Measurements from ENCODE around the gene AUH.

Gene AUH

GRCh38 chr9:91191411-91192380 lies 170.0 kb downstream of the AUH start:
- TF ChIP-seq ZBTB7A (IDR thresholded peaks at IDR 0.05; ENCODE audit: low read depth), result no peak
- TF ChIP-seq CEBPB (IDR thresholded peaks at IDR 0.05), result no peak
- no peak for TF ChIP-seq USF1 (IDR thresholded peaks at IDR 0.05)
- TF ChIP-seq TAF1 (IDR thresholded peaks at IDR 0.05; ENCODE audit: low read depth), result no peak
- TF ChIP-seq MAX (IDR thresholded peaks at IDR 0.05), result no peak
- no peak for TF ChIP-seq CREB1 (IDR thresholded peaks at IDR 0.05; ENCODE audit: low read depth)
- TF ChIP-seq RAD21 (IDR thresholded peaks at IDR 0.05; ENCODE audit: low read depth), result no peak
- TF ChIP-seq, protein P1, sequence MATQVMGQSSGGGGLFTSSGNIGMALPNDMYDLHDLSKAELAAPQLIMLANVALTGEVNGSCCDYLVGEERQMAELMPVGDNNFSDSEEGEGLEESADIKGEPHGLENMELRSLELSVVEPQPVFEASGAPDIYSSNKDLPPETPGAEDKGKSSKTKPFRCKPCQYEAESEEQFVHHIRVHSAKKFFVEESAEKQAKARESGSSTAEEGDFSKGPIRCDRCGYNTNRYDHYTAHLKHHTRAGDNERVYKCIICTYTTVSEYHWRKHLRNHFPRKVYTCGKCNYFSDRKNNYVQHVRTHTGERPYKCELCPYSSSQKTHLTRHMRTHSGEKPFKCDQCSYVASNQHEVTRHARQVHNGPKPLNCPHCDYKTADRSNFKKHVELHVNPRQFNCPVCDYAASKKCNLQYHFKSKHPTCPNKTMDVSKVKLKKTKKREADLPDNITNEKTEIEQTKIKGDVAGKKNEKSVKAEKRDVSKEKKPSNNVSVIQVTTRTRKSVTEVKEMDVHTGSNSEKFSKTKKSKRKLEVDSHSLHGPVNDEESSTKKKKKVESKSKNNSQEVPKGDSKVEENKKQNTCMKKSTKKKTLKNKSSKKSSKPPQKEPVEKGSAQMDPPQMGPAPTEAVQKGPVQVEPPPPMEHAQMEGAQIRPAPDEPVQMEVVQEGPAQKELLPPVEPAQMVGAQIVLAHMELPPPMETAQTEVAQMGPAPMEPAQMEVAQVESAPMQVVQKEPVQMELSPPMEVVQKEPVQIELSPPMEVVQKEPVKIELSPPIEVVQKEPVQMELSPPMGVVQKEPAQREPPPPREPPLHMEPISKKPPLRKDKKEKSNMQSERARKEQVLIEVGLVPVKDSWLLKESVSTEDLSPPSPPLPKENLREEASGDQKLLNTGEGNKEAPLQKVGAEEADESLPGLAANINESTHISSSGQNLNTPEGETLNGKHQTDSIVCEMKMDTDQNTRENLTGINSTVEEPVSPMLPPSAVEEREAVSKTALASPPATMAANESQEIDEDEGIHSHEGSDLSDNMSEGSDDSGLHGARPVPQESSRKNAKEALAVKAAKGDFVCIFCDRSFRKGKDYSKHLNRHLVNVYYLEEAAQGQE (IDR thresholded peaks at IDR 0.05; ENCODE audit: low read depth), result no peak
- TF ChIP-seq EGR1 (IDR thresholded peaks at IDR 0.05), result no peak
- TF ChIP-seq FOXM1 (IDR thresholded peaks at IDR 0.05; ENCODE audit: borderline replicate concordance, low read depth), result no peak
- no peak for TF ChIP-seq EP300 (IDR thresholded peaks at IDR 0.05; ENCODE audit: borderline replicate concordance)

- TF ChIP-seq ZBTB7A (IDR thresholded peaks at IDR 0.05; ENCODE audit: low read depth), result no peak
- no peak for TF ChIP-seq CREB1 (IDR thresholded peaks at IDR 0.05; ENCODE audit: low read depth)
- TF ChIP-seq, protein P1 (IDR thresholded peaks at IDR 0.05; ENCODE audit: low read depth), result no peak
- no peak for TF ChIP-seq TAF1 (IDR thresholded peaks at IDR 0.05; ENCODE audit: low read depth)
- no peak for TF ChIP-seq RAD21 (IDR thresholded peaks at IDR 0.05; ENCODE audit: low read depth)
- TF ChIP-seq NFIC (IDR thresholded peaks at IDR 0.05), result no peak
- no peak for TF ChIP-seq TCF12 (IDR thresholded peaks at IDR 0.05; ENCODE audit: low read depth)
- TF ChIP-seq FOXM1 (IDR thresholded peaks at IDR 0.05; ENCODE audit: borderline replicate concordance, low read depth), result no peak
- TF ChIP-seq TEAD4 (IDR thresholded peaks at IDR 0.05), result no peak
- no peak for TF ChIP-seq USF1 (IDR thresholded peaks at IDR 0.05)
- TF ChIP-seq CEBPB (IDR thresholded peaks at IDR 0.05), result no peak
- no peak for TF ChIP-seq YY1 (IDR thresholded peaks at IDR 0.05; ENCODE audit: low read depth)
- no peak for TF ChIP-seq MAX (IDR thresholded peaks at IDR 0.05)
- TF ChIP-seq EGR1 (IDR thresholded peaks at IDR 0.05), result no peak
- TF ChIP-seq EP300 (IDR thresholded peaks at IDR 0.05; ENCODE audit: borderline replicate concordance), result no peak
Observed at GRCh38 chr9:91190062-91190461, 171.7 kb downstream of the AUH start.

DNA sequence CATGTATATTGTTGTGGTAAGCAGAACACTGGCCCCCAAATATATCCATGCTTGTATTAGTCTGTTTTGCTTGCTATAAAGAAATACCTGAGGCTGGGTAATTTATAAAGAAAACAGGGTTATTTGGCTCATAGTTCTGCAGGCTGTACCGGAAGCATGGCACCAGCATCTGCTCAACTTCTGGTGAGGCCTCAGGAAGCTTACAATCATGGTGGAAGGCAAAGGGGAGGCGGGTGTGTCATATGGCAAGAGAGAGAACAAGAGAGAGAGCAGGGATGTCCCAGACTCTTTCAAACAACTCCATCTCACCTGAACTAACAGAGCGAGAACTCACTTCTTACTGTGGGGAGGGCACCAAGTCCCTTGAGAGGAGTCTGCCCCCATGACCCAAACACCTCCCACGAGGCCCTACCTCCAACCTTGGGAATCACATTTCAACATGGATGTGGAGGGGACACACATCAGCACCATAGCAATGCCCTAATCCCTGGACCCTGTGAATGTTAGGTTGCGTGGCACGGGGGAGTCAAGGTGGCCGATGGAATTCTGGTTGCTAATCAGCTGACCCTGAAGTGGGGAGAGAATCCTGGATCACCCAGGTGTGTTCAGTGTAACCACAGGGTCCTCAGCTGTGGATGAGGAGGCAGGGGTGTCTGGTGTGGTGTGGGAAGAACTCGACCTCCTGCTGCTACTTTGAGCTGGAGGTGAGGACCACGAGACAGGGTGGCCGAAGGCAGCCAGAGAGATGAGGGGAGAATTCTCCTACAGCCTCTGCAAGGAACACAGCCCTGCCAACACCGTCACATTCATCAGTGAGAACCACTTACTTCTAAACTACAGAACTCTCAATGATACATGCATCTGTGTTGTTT lies 172.8 kb downstream of the AUH start:
- no peak for TF ChIP-seq NFIC (IDR thresholded peaks at IDR 0.05)
- TF ChIP-seq YY1 (IDR thresholded peaks at IDR 0.05; ENCODE audit: low read depth), result no peak
- no peak for TF ChIP-seq TEAD4 (IDR thresholded peaks at IDR 0.05)
- TF ChIP-seq, protein P1 (IDR thresholded peaks at IDR 0.05; ENCODE audit: low read depth), result no peak
- TF ChIP-seq MAX (IDR thresholded peaks at IDR 0.05), result no peak
- TF ChIP-seq CREB1 (IDR thresholded peaks at IDR 0.05; ENCODE audit: low read depth), result no peak
- no peak for TF ChIP-seq ZBTB7A (IDR thresholded peaks at IDR 0.05; ENCODE audit: low read depth)
- TF ChIP-seq FOXM1 (IDR thresholded peaks at IDR 0.05; ENCODE audit: borderline replicate concordance, low read depth), result no peak
- no peak for TF ChIP-seq USF1 (IDR thresholded peaks at IDR 0.05)
- no peak for TF ChIP-seq EGR1 (IDR thresholded peaks at IDR 0.05)

Data from Ishikawa (cell line).